Umbilical cord (tissue), 2 donors: ENCODE results near the gene ROBO1. TPM values are rescaled to one million over a fixed set of nuclear protein-coding genes. Genes with fewer than 3 reads are reported as not detected.

Experiments used
- DNase-seq: peaks from one replicate; pipeline ENCODE4 v3.0.0-alpha.2; 2015; ENCODE audit warnings: low spot score
- total RNA-seq: library from RNA; depleted of rRNA; stranded (reverse); fragments of >200 nt; gene quantifications from one replicate; pipeline ENCODE4 v1.2.3, GENCODE V29; 2014; ENCODE audit warnings: low replicate concordance; ENCODE audit not compliant: insufficient read depth

The ROBO1 gene
- total RNA-seq, 1 donor from 2014 or later: 27.9 TPM

- no peak for DNase-seq
Observed at GRCh38 chr3:78571486-78571885, 1196.3 kb downstream of the ROBO1 start.

DNA sequence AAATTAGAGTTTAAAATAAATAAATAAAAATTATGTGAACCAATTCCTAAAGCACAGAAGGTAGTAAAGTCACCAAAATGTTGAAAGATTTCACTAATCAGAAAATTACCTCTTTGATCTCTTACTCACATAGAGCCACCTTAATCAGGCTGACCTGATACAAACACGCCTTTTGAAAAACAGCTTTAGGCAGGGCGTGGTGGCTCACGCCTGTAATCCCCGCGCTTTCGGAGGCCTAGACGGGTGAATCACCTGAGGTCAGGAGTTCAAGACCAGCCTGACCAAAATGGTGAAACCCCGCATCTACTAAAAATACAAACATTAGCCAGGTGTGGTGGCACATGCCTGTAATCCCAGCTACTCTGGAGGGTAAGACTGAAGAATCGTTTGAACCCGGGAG, 1197.3 kb downstream of the ROBO1 start:
- no peak for DNase-seq

- no peak for DNase-seq
Observed at GRCh38 chr3:78569804-78570203, 1198.0 kb downstream of the ROBO1 start.

- no peak for DNase-seq
Observed at GRCh38 chr3:78565712-78566111, 1202.1 kb downstream of the ROBO1 start.

- DNase-seq: no peak
Observed at GRCh38 chr3:78562328-78562727, 1205.5 kb downstream of the ROBO1 start.
